ENCODE measurements around the gene PCDHGC4. TPM values are rescaled to one million over a fixed set of nuclear protein-coding genes. Genes with fewer than 3 reads are reported as not detected.

PCDHGC4 gene
- total and polyA plus RNA-seq, 2 of the 8 experiments (the other 6 are each of a cell fraction or from before 2014, with no cell fraction given), result 2.1 to 2.4 TPM

DNA sequence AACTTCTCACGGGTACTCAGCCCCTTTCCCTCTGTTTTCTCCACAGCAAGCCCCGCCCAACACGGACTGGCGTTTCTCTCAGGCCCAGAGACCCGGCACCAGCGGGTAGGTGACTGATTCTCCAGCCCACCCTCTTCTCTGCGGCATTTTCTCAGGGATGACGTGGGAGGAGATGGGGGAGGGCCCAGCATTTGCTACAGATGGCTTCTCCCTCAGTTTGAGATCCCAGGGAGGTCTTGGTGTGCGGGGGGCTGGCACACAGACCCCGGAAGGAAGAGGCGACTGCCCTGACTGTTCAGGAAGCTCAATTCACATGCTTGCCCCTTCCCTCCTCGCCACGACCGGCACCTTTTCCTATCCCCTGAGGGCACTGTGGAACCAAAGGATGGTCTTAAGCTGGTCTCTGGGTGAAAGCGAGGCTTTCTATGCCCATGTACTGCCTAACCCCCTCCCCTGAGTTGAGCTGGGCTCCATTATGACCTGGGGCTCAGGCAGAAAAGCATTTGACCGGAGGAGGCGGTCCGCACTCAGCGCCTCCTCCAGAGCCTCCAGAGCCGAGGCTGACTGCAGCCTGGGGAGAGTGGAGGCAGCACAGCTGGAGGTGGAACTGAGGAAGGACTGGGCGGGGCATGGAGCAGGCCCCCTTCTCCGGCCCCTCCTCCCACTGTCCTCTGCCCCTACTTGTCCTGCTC, 10.1 kb downstream of the PCDHGC4 start:
- Histone ChIP-seq H4K91ac (replicated peaks; ENCODE audit: insufficient read length, low read length) (peak overlapping the region; percentile 71), H3K18ac (ENCODE audit: extremely low read depth, low read length) (peak overlapping the region; percentile 97), H2BK120ac (replicated peaks; ENCODE audit: low read depth, low read length) (peak overlapping the region; percentile 5), H3K79me1 (ENCODE audit: low read depth, low read length) (peaks cover 4% of the 10 kb centered on the region), H2AK5ac (ENCODE audit: low read depth, low read length) (peak overlapping the region; percentile 48), H2BK20ac (ENCODE audit: low read length) (peak overlapping the region; percentile 88; the same call in 1 of the 2 replicates), H3K27ac (ENCODE audit: low read depth, low read length) (no peak overlapping the region), H2BK15ac (ENCODE audit: low read length) (peak overlapping the region; percentile 66; the same call in 1 of the 2 replicates), H2AFZ (ENCODE audit: low read length) (no peak overlapping the region; the same call in 1 of the 2 replicates), H2BK12ac (ENCODE audit: low read depth, low read length) (peak overlapping the region; percentile 93; the same call in 1 of the 2 replicates), H3K9ac (replicated peaks in 1 of 4; ENCODE audit: extremely low read depth in 1 of 4, low read depth in 3 of 4, low read length in 3 of 4) (0 out of 7 replicates have a peak overlapping the region, but pooled peaks of 1 of the 4 experiments have one; percentile 14), H3K23me2 (ENCODE audit: low read depth, low read length) (peaks cover 24% of the 10 kb centered on the region; the same call in 1 of the 2 replicates), H3K4me1 (replicated peaks in 1 of 4; ENCODE audit: control insufficient read depth in 3 of 4, insufficient read depth in 4 of 4, low read length in 3 of 4) (peaks cover 6 to 37% (median 25%) of the 10 kb centered on the region in 4 experiments), H3K4me2 (ENCODE audit: insufficient read depth in 1 of 2, low read depth in 2 of 2, low read length in 2 of 2) (peak overlapping the region; percentile 55 to 82), H3K56ac (replicated peaks; ENCODE audit: insufficient read length, low read depth, low read length) (no peak overlapping the region), H4K5ac (ENCODE audit: insufficient read length, low read depth, low read length) (peak overlapping the region; percentile 8), H3K27me3 (replicated peaks in 1 of 4; ENCODE audit: control insufficient read depth in 3 of 4, extremely low read depth in 1 of 4, insufficient read depth in 3 of 4, low read length in 3 of 4) (peaks cover 13 to 40% (median 36%) of the 10 kb centered on the region in 4 experiments; a peak in 6 of 7 replicates), H3K23ac (ENCODE audit: insufficient read length) (no peak overlapping the region), H3K14ac (ENCODE audit: insufficient read length) (no peak overlapping the region), H4K20me1 (replicated peaks in 1 of 2; ENCODE audit: control insufficient read depth in 1 of 2, insufficient read depth in 2 of 2, low read length in 2 of 2) (peaks cover 0 to 6% of the 10 kb centered on the region in 2 experiments), H3K36me3 (ENCODE audit: control insufficient read depth in 2 of 4, insufficient read depth in 4 of 4, low read length in 3 of 4) (no peaks in the 10 kb centered on the region), H3K4me3 (ENCODE audit: extremely low read depth in 1 of 4, insufficient read depth in 2 of 4, low read depth in 3 of 4, low read length in 4 of 4) (peak overlapping the region in 2 of 4 experiments; percentile 27 to 41; a peak in 5 of 8 replicates), H2BK5ac (ENCODE audit: low read depth, low read length) (peak overlapping the region; percentile 82; the same call in 1 of the 2 replicates), H3K79me2 (ENCODE audit: control insufficient read depth in 1 of 2, insufficient read depth in 2 of 2, low read length in 2 of 2) (no peaks in the 10 kb centered on the region), H3K4ac (replicated peaks; ENCODE audit: insufficient read length, low read depth, low read length) (peak overlapping the region; percentile 82), H3K9me3 (ENCODE audit: insufficient read depth in 2 of 2, low read depth in 1 of 2, low read length in 1 of 2) (no peaks in the 10 kb centered on the region), H4K8ac (ENCODE audit: extremely low read depth, insufficient read depth, low read length) (no peak overlapping the region; the same call in 1 of the 2 replicates)
- ChIA-PET CTCF (ENCODE audit: partially characterized antibody) (interaction anchor here (0.5 to 50.9 kb wide), 17 partner anchors 10 to 257 kb away, joined by 3 to 1236 read pairs (median 4); partner anchors contain the start of genes PCDHGA10, PCDHGA11, PCDHGA2 and PCDHGA9), POLR2A (ENCODE audit: partially characterized antibody) (interaction anchor here (0.6 to 5.0 kb wide), 3 partner anchors 10 to 199 kb away, joined by 3 to 33 read pairs (median 25); partner anchors contain the start of gene PCDHGC4)
- WGBS, 2 experiments (ENCODE audit: extremely low coverage in 1 of 2, insufficient coverage in 1 of 2, insufficient read length in 1 of 2, insufficient replicate concordance in 2 of 2, low coverage in 1 of 2, low lambda C conversion rate in 2 of 2, missing lambda C conversion rate in 1 of 2), result 44% methylated on average over 22 of the region's 22 CpGs; no CpG with 5 or more reads in 1 of the 2 experiments
- TF ChIP-seq GABPA (IDR thresholded peaks at IDR 0.05; ENCODE audit: borderline replicate concordance, insufficient read depth, low read length), result no peak
- TF ChIP-seq SP1 (IDR thresholded peaks at IDR 0.05; ENCODE audit: low read depth, low read length), result no peak
- TF ChIP-seq KDM1A (IDR thresholded peaks at IDR 0.05; ENCODE audit: borderline replicate concordance, low read length), result 0 out of 2 replicates have a peak, but pooled peaks have one; percentile 10
- no peak for TF ChIP-seq TAF1 (IDR thresholded peaks at IDR 0.05; ENCODE audit: low read depth, low read length)
- TF ChIP-seq JUND (IDR thresholded peaks at IDR 0.05; ENCODE audit: low read length), result no peak
- no peak for FAIRE-seq
- no peak for DNase-seq (ENCODE audit: low read depth in 1 of 2, low spot score in 2 of 2)
